COR-L47 (cell line): ENCODE data around the gene XIAP.

Source experiments
- DNase-seq: peaks from one replicate; lab custom pipeline; 2025; lab: John Stamatoyannopoulos, UW

Gene XIAP

GRCh38 chrX:123960956-123961267 lies 101.1 kb downstream of the XIAP start:
- no peak for DNase-seq

- DNase-seq = peak; percentile 76
Observed at GRCh38 chrX:123961268-123962005, 101.6 kb downstream of the XIAP start, which contains the start of gene STAG2. STAG2 (plus strand) TSS chrX:123961706; CDS start chrX:124022628, 60,922 bp downstream.

GRCh38 chrX:123962006-123962467 lies 102.2 kb downstream of the XIAP start:
- no peak for DNase-seq

GRCh38 chrX:123962794-123963373 lies 103.0 kb downstream of the XIAP start:
- peak; percentile 74 for DNase-seq
